Upper lobe of left lung (tissue), 6 donors: ENCODE measurements around the gene KLF16. TPM values are rescaled to one million over a fixed set of nuclear protein-coding genes. Genes with fewer than 3 reads are reported as not detected.

Source experiments
- ATAC-seq, 2 donors: fragments of 200-7000 bp; cut with Tn5 transposase; one replicate each; pipeline ENCODE4 v1.9.1; 2022; ENCODE audit warnings: mild to moderate bottlenecking in 2 of 2, moderate library complexity in 2 of 2; ENCODE audit not compliant: low FRiP score in 2 of 2
- DNase-seq, 2 donors: peaks; one replicate each; pipeline ENCODE4 v3.0.0-alpha.2; 2019 to 2020
- H3K27ac ChIP-seq, 4 donors: fragments of 200-600 bp; sonication (generic); one replicate each; pipeline ENCODE4 v1.5.1; 2016 to 2019
- H3K27me3 ChIP-seq, 4 donors: fragments of 200-600 bp; sonication (generic); one replicate each; pipeline ENCODE4 v1.5.1; 2017 to 2019
- H3K36me3 ChIP-seq, 4 donors: fragments of 200-600 bp; sonication (generic); one replicate each; pipeline ENCODE4 v1.5.1; 2016 to 2019
- H3K4me1 ChIP-seq, 4 donors: fragments of 200-600 bp; sonication (generic); one replicate each; pipeline ENCODE4 v1.5.1; 2018 to 2019
- H3K4me3 ChIP-seq, 4 donors: fragments of 200-600 bp; sonication (generic); one replicate each; pipeline ENCODE4 v1.5.1; 2017 to 2019; ENCODE audit warnings: mild to moderate bottlenecking in 2 of 4, moderate library complexity in 1 of 4
- H3K9me3 ChIP-seq, 4 donors: fragments of 200-600 bp; sonication (generic); one replicate each; pipeline ENCODE4 v1.5.1; 2018 to 2019
- EP300 ChIP-seq, 4 donors: sonication (generic); formaldehyde crosslinking; IDR thresholded peaks; one replicate each; pipeline ENCODE4 v1.5.1; 2017; ENCODE audit warnings: antibody characterized with exemption in 4 of 4, control low read depth in 2 of 4
- POLR2A ChIP-seq, 4 donors: fragments of 450-650 bp; IDR thresholded peaks; one replicate each; pipeline ENCODE4 v1.5.1; 2016 to 2017; ENCODE audit warnings: antibody characterized with exemption in 4 of 4, mild to moderate bottlenecking in 2 of 4
- POLR2AphosphoS5 ChIP-seq, 2 donors: sonication (generic); formaldehyde crosslinking; IDR thresholded peaks; one replicate each; pipeline ENCODE4 v1.5.1; 2017; ENCODE audit warnings: antibody characterized with exemption in 2 of 2
- whole genome bisulfite sequencing, 2 donors: methylation state at CpG; one replicate each; pipeline ENCODE4 v1.1.5; 2017 to 2018; 5-methylcytosine and 5-hydroxymethylcytosine counted together
- total RNA-seq, 6 donors: library from RNA; depleted of rRNA in 4 of 6; stranded (reverse); fragments of >200 nt in 4 of 6; gene quantifications; one replicate each; pipeline versions ENCODE4 v1.1.0 to v1.2.1, GENCODE V29; 2016 to 2021
- TF ChIP-seq, protein P1 (sequence below), 6 experiments: fragments of 450-650 bp in 4 of 6; fragments of 200-600 bp in 2 of 6; sonication (generic) in 2 of 6; IDR thresholded peaks; one replicate each; pipeline ENCODE4 v1.5.1; 2016 to 2019; ENCODE audit warnings: antibody characterized with exemption in 6 of 6
- donor health status: DM: no; HTN: no; CAD: no; lungs with moderate emphysema.
- donor health status: DM: no; HTN: yes; CAD: no; lungs with severe emphysema.

Gene KLF16
- total RNA-seq, 6 donors from 2014 or later = 6.9 to 39.9 (median 16.4) TPM

DNA sequence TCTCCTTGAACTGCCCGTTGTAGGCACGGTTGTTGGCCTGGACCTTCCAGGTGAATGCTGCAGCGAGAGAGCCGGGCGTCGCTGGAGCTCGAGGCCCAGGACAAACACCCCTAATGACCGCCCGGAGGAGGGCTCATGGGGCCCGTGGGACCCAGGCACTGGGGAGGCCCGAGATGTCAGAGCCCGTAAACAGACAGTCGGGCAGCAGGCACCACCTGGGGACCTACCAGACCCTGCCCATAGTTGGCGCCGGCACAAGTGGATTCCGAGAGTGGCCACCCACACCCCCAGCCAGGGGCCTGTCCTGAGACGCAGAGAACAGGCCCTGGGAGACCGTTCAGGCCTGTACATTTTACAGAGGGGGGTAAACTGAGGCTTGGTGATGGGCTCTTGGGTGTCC is 53.7 kb downstream of the KLF16 start:
- Histone ChIP-seq H3K4me3 (no peak overlapping the region), H3K9me3 (no peaks in the 10 kb centered on the region), H3K27me3 (no peaks in the 10 kb centered on the region), H3K36me3 (peaks cover 0 to 3% (median under 1%) of the 10 kb centered on the region in 4 donors), H3K4me1 (peaks cover 12 to 21% (median 18%) of the 10 kb centered on the region in 4 donors), H3K27ac (no peak overlapping the region)
- DNase-seq (peak in 1 of 2 donors; percentile 72), ATAC-seq (no peak)
- WGBS, 2 donors = 81 to 86% methylated on average over 2 to 18 of the region's 18 CpGs
- TF ChIP-seq POLR2A (IDR thresholded peaks at IDR 0.05) = no peak
- TF ChIP-seq, protein P1, sequence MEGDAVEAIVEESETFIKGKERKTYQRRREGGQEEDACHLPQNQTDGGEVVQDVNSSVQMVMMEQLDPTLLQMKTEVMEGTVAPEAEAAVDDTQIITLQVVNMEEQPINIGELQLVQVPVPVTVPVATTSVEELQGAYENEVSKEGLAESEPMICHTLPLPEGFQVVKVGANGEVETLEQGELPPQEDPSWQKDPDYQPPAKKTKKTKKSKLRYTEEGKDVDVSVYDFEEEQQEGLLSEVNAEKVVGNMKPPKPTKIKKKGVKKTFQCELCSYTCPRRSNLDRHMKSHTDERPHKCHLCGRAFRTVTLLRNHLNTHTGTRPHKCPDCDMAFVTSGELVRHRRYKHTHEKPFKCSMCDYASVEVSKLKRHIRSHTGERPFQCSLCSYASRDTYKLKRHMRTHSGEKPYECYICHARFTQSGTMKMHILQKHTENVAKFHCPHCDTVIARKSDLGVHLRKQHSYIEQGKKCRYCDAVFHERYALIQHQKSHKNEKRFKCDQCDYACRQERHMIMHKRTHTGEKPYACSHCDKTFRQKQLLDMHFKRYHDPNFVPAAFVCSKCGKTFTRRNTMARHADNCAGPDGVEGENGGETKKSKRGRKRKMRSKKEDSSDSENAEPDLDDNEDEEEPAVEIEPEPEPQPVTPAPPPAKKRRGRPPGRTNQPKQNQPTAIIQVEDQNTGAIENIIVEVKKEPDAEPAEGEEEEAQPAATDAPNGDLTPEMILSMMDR (IDR thresholded peaks at IDR 0.05) = no peak
- TF ChIP-seq EP300 (IDR thresholded peaks at IDR 0.05) = no peak
- no peak for TF ChIP-seq POLR2AphosphoS5 (IDR thresholded peaks at IDR 0.05)

DNA sequence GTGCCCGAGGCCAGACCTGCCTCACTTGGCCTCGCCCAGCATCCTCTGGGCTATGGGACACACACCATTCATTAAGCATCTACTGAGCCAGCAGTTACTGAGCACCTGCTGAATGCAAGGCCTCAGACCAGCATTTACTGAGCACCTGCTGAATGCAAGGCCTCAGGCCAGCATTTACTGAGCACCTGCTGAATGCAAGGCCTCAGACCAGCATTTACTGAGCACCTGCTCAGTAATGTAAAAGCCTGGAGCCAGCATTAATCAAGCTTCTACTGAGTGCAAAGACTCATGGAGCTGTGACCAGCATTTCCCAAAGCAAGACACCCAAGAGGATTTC is 55.0 kb downstream of the KLF16 start:
- no peaks in the 10 kb centered on the region for H3K36me3 ChIP-seq
- ATAC-seq = no peak
- WGBS, 2 donors = 77 to 92% methylated on average over 2 of the region's 2 CpGs

DNA sequence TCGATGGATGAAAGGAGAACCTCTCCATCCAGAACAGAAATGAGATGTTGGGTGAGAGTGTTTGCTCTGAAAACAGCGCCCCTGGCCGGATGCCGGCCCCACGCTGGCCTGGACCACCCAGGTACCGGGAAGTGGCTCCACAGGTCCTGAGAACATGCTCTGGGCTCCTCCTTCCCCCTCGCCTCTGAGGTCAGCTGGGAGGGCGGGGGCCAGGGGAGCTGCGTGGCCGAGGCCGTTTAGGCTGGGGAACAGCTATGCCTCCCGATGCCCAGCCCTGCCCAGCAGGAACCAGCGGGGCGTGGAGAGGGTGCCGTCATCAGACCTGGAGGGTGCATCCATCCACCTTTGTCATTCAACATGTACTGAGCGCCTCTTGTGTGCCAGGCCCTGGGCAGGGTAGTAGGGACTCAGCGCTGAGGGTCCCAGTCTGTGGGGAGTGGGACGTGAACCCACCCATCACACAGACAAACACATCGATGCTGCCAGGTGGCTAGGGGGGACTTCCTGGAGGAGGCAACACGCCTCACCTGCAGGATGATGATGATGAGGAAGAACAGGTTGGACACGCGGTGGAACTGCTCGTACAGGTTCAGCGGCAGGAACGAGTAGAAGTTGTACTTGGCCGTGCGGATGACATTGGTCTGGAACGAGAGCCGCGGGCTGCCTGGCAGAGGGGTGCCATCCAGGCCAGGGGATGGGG is 55.5 kb downstream of the KLF16 start:
- no peak for ATAC-seq
- DNase-seq = peak in 1 of 2 donors; percentile 84
- TF ChIP-seq POLR2A (IDR thresholded peaks at IDR 0.05) = no peak
- no peak for TF ChIP-seq EP300 (IDR thresholded peaks at IDR 0.05)
- no peak for TF ChIP-seq POLR2AphosphoS5 (IDR thresholded peaks at IDR 0.05)
- TF ChIP-seq, protein P1 (IDR thresholded peaks at IDR 0.05) = no peak
- H3K27ac ChIP-seq = no peak overlapping the region
- no peak overlapping the region for H3K4me3 ChIP-seq
- no peaks in the 10 kb centered on the region for H3K27me3 ChIP-seq
- H3K9me3 ChIP-seq = no peaks in the 10 kb centered on the region
- 70 to 90% methylated on average over 15 to 30 of the region's 30 CpGs for WGBS, 2 donors
- peaks cover 6 to 12% (median 11%) of the 10 kb centered on the region in 4 donors for H3K4me1 ChIP-seq
- H3K36me3 ChIP-seq = no peaks in the 10 kb centered on the region

More for the DNA sequence above, 55.0 kb downstream of the KLF16 start:
- no peak overlapping the region for H3K4me3 ChIP-seq
- DNase-seq = no peak
- H3K27me3 ChIP-seq = no peaks in the 10 kb centered on the region
- H3K9me3 ChIP-seq = no peaks in the 10 kb centered on the region
- no peak for TF ChIP-seq POLR2A (IDR thresholded peaks at IDR 0.05)
- TF ChIP-seq, protein P1 (IDR thresholded peaks at IDR 0.05) = no peak
- TF ChIP-seq EP300 (IDR thresholded peaks at IDR 0.05) = no peak
- TF ChIP-seq POLR2AphosphoS5 (IDR thresholded peaks at IDR 0.05) = no peak
- peaks cover 11 to 17% (median 17%) of the 10 kb centered on the region in 4 donors for H3K4me1 ChIP-seq
- no peak overlapping the region for H3K27ac ChIP-seq

DNA sequence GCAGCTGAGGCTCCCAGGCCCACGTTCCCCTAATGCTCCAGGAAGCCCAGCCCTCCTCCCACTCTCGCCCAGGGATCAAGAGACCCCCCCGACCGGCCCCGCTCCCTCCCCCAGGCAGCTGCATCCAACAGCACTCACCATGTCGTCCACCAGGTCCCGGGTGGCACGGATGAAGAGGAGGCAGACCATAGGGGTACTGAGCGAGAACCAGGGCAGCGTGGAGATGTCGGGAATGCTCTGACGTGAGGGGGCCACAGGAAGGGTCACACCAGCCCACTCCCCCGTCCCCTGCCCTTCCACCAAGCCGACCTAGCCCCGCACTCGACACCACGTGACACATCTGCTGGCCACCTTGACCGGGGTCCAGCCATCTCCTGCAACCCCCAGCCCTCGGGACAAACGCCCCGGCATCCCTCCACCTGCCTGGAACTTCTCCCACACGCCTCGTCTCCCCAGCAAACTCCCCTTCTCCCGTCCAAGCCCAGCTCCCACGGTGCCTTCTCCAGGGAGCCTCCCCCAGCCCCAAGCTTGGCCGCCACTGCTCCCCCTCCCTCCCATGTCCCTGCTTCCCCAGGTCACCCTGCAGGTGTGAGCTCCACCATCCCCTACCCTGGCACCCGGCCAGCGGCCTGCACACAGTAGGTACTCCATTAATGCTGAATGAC is 56.2 kb downstream of the KLF16 start:
- Histone ChIP-seq H3K9me3 (no peaks in the 10 kb centered on the region), H3K27ac (no peak overlapping the region), H3K27me3 (no peaks in the 10 kb centered on the region), H3K4me3 (no peak overlapping the region), H3K36me3 (no peaks in the 10 kb centered on the region), H3K4me1 (peaks cover 3 to 9% (median 8%) of the 10 kb centered on the region in 4 donors)
- no peak for TF ChIP-seq EP300 (IDR thresholded peaks at IDR 0.05)
- TF ChIP-seq, protein P1 (IDR thresholded peaks at IDR 0.05) = no peak
- no peak for TF ChIP-seq POLR2AphosphoS5 (IDR thresholded peaks at IDR 0.05)
- no peak for TF ChIP-seq POLR2A (IDR thresholded peaks at IDR 0.05)
- WGBS, 2 donors = 69 to 74% methylated on average over 19 to 28 of the region's 28 CpGs
- peak in 1 of 2 donors; percentile 64 for DNase-seq
- ATAC-seq = no peak
